ENCODE measurements around the gene LMAN2.

GRCh38 chr5:177334781-177335700 lies 16.4 kb downstream of the LMAN2 start:
- TF ChIP-seq CTCF (IDR thresholded peaks at IDR 0.05; ENCODE audit: insufficient read depth, low read length, poor library complexity, severe bottlenecking) (no peak), EZH2phosphoT487 (conservative IDR thresholded peaks at IDR 0.05; ENCODE audit: low read length) (no peak)

All from SU-DHL-6 (cell line).